ENCODE results near the gene RELCH.

The RELCH gene

GRCh38 chr18:62321201-62321600 lies 134.1 kb downstream of the RELCH start:
- no peak for DNase-seq (ENCODE audit: low spot score)

GRCh38 chr18:62323483-62324180 lies 136.6 kb downstream of the RELCH start:
- DNase-seq (ENCODE audit: low spot score), result no peak

GRCh38 chr18:62324181-62324828 lies 137.2 kb downstream of the RELCH start:
- DNase-seq (ENCODE audit: low spot score), result no peak

- DNase-seq (ENCODE audit: low spot score), result peak; percentile 33
These were observed 138.1 kb downstream of the RELCH start, which contains the start of gene TNFRSF11A for GRCh38 chr18:62324917-62325805. Gene TNFRSF11A, plus strand, starts transcription at chr18:62325310. Its CDS starts 43 bp downstream, at chr18:62325353.

GRCh38 chr18:62325806-62326645 lies 139.0 kb downstream of the RELCH start:
- no peak for DNase-seq (ENCODE audit: low spot score)

GRCh38 chr18:62326646-62327348 lies 139.7 kb downstream of the RELCH start:
- DNase-seq (ENCODE audit: low spot score), result no peak

GRCh38 chr18:62327977-62328376 lies 140.9 kb downstream of the RELCH start:
- no peak for DNase-seq (ENCODE audit: low spot score)

GRCh38 chr18:62328586-62329525 lies 141.8 kb downstream of the RELCH start:
- DNase-seq (ENCODE audit: low spot score), result no peak

GRCh38 chr18:62329691-62330454 lies 142.8 kb downstream of the RELCH start:
- DNase-seq (ENCODE audit: low spot score), result peak; percentile 11

- no peak for DNase-seq (ENCODE audit: low spot score)
These were observed 143.6 kb downstream of the RELCH start for GRCh38 chr18:62330650-62331049.

GRCh38 chr18:62331581-62332356 lies 144.7 kb downstream of the RELCH start:
- DNase-seq (ENCODE audit: low spot score), result no peak

- DNase-seq (ENCODE audit: low spot score), result no peak
These were observed 145.4 kb downstream of the RELCH start for GRCh38 chr18:62332431-62332830.

GRCh38 chr18:62332964-62333695 lies 146.1 kb downstream of the RELCH start:
- DNase-seq (ENCODE audit: low spot score), result no peak

GRCh38 chr18:62334120-62334519 lies 147.1 kb downstream of the RELCH start:
- DNase-seq (ENCODE audit: low spot score), result no peak

GRCh38 chr18:62335494-62335893 lies 148.4 kb downstream of the RELCH start:
- DNase-seq (ENCODE audit: low spot score), result no peak

- no peak for DNase-seq (ENCODE audit: low spot score)
These were observed 149.6 kb downstream of the RELCH start for GRCh38 chr18:62336618-62337017.

GRCh38 chr18:62337336-62337735 lies 150.3 kb downstream of the RELCH start:
- no peak for DNase-seq (ENCODE audit: low spot score)

Measured in CD4-positive, alpha-beta T cell treated with Interleukin-6 at 100 ng/mL for 8 hours (primary cell).